ENCODE measurements around the gene WDFY3. TPM values are rescaled to one million over a fixed set of nuclear protein-coding genes. Genes with fewer than 3 reads are reported as not detected.
A peak's percentile ranks its signal among the peaks of the same experiment; 100 is the strongest.

Gene WDFY3
- total and polyA plus RNA-seq, 9 of the 15 experiments (the other 6 are each of a cell fraction or from before 2014, with no cell fraction given): 0.58 to 13.5 (median 9.4) TPM

DNA sequence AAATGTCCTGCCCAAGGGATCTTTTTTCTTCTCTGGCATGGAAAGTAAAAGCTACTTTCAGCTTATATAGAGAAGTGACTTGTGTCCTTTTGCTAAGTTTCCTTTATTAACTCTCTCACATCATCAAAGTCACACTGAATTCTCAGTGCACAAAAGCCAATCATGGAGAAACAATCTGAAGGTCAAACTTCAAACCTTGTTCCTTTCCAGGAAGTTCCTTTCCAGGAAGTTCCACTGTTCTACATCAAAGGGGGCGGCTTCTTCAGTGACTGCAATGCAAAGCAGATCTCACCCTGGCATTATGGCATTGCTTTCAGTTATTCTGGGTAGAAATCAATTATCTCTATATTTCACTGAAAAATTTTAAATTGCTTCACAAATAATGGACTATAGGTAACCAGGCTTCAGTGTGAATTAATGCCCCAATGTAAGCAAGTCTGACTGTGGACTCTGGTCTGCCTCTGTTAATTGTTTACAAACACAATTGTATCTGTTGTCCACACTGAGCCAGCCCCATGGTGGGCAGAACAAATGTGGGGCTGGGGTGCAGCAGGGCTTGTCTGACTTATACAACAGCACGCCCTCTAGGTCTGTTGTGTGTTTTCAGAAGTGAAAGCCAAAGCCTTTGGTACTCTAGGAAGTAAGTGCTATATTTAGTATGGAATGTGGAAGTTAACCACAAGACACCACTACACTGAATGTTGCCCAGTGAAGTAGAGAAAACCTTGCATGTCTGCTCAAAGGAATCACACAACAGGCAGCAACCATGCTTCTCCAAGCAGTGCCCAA is 284.8 kb downstream of the WDFY3 start:
- peaks cover 0 to 14% of the 10 kb centered on the region in 2 experiments; a peak in 4 of 5 replicates for H3K4me1 ChIP-seq (replicated peaks in 1 of 2; ENCODE audit: control insufficient read depth in 2 of 2, insufficient read depth in 2 of 2, low read length in 2 of 2)
- ChIA-PET CTCF (ENCODE audit: low intra/inter-chr PET ratio) (no interaction called here), POLR2A (no interaction called here)
- no peaks in the 10 kb centered on the region for H3K36me3 ChIP-seq (ENCODE audit: control insufficient read depth, insufficient read depth, low read length)
- intact Hi-C loops (cut with micrococcal nuclease) (no loop called here), in situ Hi-C loops (cut with MboI) (no loop called here)
- peak; percentile 29 for FAIRE-seq
- peak in 2 of 4 experiments; percentile 10 to 49 for DNase-seq (ENCODE audit: extremely low read depth in 1 of 4, low spot score in 3 of 4)
- ATAC-seq: peak; percentile 76
- H3K79me2 ChIP-seq (ENCODE audit: control insufficient read depth, insufficient read depth, low read length): no peaks in the 10 kb centered on the region
- H3K27me3 ChIP-seq (ENCODE audit: control insufficient read depth in 2 of 2, insufficient read depth in 2 of 2, low read length in 2 of 2): no peaks in the 10 kb centered on the region
- BruUV-seq (replicated peaks): no TSS peak
- no peak overlapping the region for H3K4me2 ChIP-seq (ENCODE audit: insufficient read depth, low read length)
- H3K4me3 ChIP-seq: no peak overlapping the region
- H4K20me1 ChIP-seq (replicated peaks; ENCODE audit: control insufficient read depth, insufficient read depth, low read length): no peaks in the 10 kb centered on the region
- 7% methylated on average over 2 of the region's 2 CpGs for WGBS (ENCODE audit: insufficient coverage, low coverage, missing lambda C conversion rate)
- H3K27ac ChIP-seq (ENCODE audit: extremely low read depth, low read depth, low read length): no peak overlapping the region; the same call in 2 of the 3 replicates
- peak overlapping the region; percentile 3; the same call in 1 of the 2 replicates for H2AFZ ChIP-seq (ENCODE audit: low read depth, low read length)
- no peaks in the 10 kb centered on the region for H3K9me1 ChIP-seq (ENCODE audit: control insufficient read depth, insufficient read depth, low read length)
- no peak overlapping the region for H3K9ac ChIP-seq (ENCODE audit: insufficient read depth in 1 of 2, low read depth in 2 of 2, low read length in 2 of 2)
- H3K9me3 ChIP-seq (replicated peaks; ENCODE audit: control insufficient read depth, insufficient read depth, low read depth, low read length): no peaks in the 10 kb centered on the region
- TF ChIP-seq SMAD3 (CRISPR knock-in tag; conservative IDR thresholded peaks at IDR 0.05) (no peak), JUN (IDR thresholded peaks at IDR 0.05; ENCODE audit: borderline replicate concordance, low read depth, low read length) (no peak), JUN (CRISPR knock-in tag; IDR thresholded peaks at IDR 0.05; ENCODE audit: borderline replicate concordance) (no peak), MEF2A (IDR thresholded peaks at IDR 0.05; ENCODE audit: control insufficient read depth, low read depth, low read length) (peak; percentile 86; the same call in 1 of the 2 replicates), SP2 (IDR thresholded peaks at IDR 0.05; ENCODE audit: extremely low read depth, low read depth, low read length, poor library complexity, severe bottlenecking) (no peak), ZNF75A (CRISPR knock-in tag; IDR thresholded peaks at IDR 0.05) (no peak), SMAD4 (CRISPR knock-in tag; conservative IDR thresholded peaks at IDR 0.05) (0 out of 2 replicates have a peak, but pooled peaks have one; percentile 17), ARID2 (IDR thresholded peaks at IDR 0.05) (no peak), HNRNPK (IDR thresholded peaks at IDR 0.05; ENCODE audit: low read depth, low read length, poor library complexity, severe bottlenecking) (no peak), E2F3 (CRISPR knock-in tag; IDR thresholded peaks at IDR 0.05) (no peak), ZZZ3 (IDR thresholded peaks at IDR 0.05) (no peak), ZNF24 (IDR thresholded peaks at IDR 0.05) (no peak), NR2C2 (CRISPR knock-in tag; IDR thresholded peaks at IDR 0.05) (no peak), NR2C2 (tag; IDR thresholded peaks at IDR 0.05) (no peak), TEAD1 (CRISPR knock-in tag; IDR thresholded peaks at IDR 0.05) (peak in 1 of 2 experiments; percentile 80; a peak in 2 of 4 replicates), BACH1 (tag; IDR thresholded peaks at IDR 0.05) (peak; percentile 14; the same call in 1 of the 2 replicates), CBFB (CRISPR knock-in tag; IDR thresholded peaks at IDR 0.05) (no peak), TEAD4 (IDR thresholded peaks at IDR 0.05; ENCODE audit: low read length) (peak; percentile 71; the same call in 1 of the 2 replicates), TEAD4 (CRISPR knock-in tag; IDR thresholded peaks at IDR 0.05; ENCODE audit: borderline replicate concordance) (no peak), SRF (CRISPR knock-in tag; IDR thresholded peaks at IDR 0.05) (peak in 1 of 2 experiments; percentile 83; a peak in 2 of 4 replicates), ESRRA (IDR thresholded peaks at IDR 0.05; ENCODE audit: borderline replicate concordance, low read depth) (peak; percentile 59; the same call in 1 of the 2 replicates), HLTF (IDR thresholded peaks at IDR 0.05) (no peak), CTBP1 (IDR thresholded peaks at IDR 0.05; ENCODE audit: borderline replicate concordance) (peak; percentile 34; the same call in 1 of the 2 replicates)
- TF ChIP-seq, protein P1, sequence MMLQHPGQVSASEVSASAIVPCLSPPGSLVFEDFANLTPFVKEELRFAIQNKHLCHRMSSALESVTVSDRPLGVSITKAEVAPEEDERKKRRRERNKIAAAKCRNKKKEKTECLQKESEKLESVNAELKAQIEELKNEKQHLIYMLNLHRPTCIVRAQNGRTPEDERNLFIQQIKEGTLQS (IDR thresholded peaks at IDR 0.05): no peak
- TF ChIP-seq, protein P1 (CRISPR knock-in tag; conservative IDR thresholded peaks at IDR 0.05): no peak
